HL-60 (cell line): ENCODE results near the gene BCL10.

Experiments used
- CTCF ChIP-seq: IDR thresholded peaks from one replicate; pipeline ENCODE4 v1.5.1; 2011; ENCODE audit warnings: low read length, control low read depth, inconsistent platforms; ENCODE audit not compliant: insufficient read depth
- GABPA ChIP-seq: IDR thresholded peaks from 2 replicates; pipeline ENCODE4 v1.6.1; 2012; ENCODE audit warnings: low read depth
- POLR2AphosphoS5 ChIP-seq: IDR thresholded peaks from 2 replicates; pipeline ENCODE4 v1.6.1; 2012; ENCODE audit warnings: low read depth
- SPI1 ChIP-seq: IDR thresholded peaks from 2 replicates; pipeline ENCODE4 v1.6.1; 2012; ENCODE audit warnings: low read depth, mild to moderate bottlenecking, borderline replicate concordance

DNA sequence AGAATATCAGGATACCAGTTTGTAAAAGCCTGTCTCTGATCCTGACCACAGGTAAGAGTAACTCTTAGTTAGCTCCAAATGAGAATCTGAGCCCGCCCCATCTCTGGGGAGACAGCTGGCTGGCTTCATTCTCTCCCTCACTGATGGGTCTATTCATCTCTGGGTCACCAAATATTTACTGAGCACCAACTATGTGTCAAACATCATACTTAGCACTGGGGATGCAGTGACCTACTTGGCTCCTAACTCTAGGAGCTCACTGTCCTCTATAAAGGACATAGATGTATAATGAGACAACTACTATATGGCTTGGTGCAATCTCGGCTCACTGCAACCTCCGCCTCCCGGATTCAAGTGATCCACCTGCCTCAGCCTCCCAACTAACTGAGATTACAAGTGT is 29.8 kb upstream of the BCL10 start:
- TF ChIP-seq CTCF (no peak), POLR2AphosphoS5 (no peak), SPI1 (no peak), GABPA (no peak)
